BJ (cell line): Measurements from ENCODE around the gene CYB5A. TPM values are rescaled to one million over a fixed set of nuclear protein-coding genes. Genes with fewer than 3 reads are reported as not detected.
"Not testable (repeated sequence)": the region's sequence is repeated elsewhere in the genome, so short reads cannot be mapped to it uniquely, and the experiment has no call there.

Source experiments
- CTCF ChIA-PET: fragments of 350-600 bp; formaldehyde crosslinking; extraction: SDS; loops from one replicate; lab custom pipeline; 2021; ENCODE audit warnings: antibody characterized with exemption, inconsistent platforms; lab: Yijun Ruan, JAX
- POLR2A ChIA-PET: fragments of 300-600 bp; sonication (Branson Sonifier 250); formaldehyde crosslinking; extraction: SDS; loops from one replicate; lab custom pipeline; 2021; ENCODE audit warnings: antibody characterized with exemption; lab: Charles Lee
- DNase-seq: peaks from one replicate; pipeline ENCODE4 v3.0.0-alpha.2; 2011; ENCODE audit warnings: low read depth
- H3K27me3 ChIP-seq: 2 replicates; pipeline ENCODE4 v1.6.0; 2011; ENCODE audit warnings: low read length; ENCODE audit not compliant: control insufficient read depth, insufficient read depth
- H3K36me3 ChIP-seq: 2 replicates; pipeline ENCODE4 v1.5.1; 2011; ENCODE audit warnings: low read length; ENCODE audit not compliant: control insufficient read depth, insufficient read depth
- H3K4me3 ChIP-seq: 2 replicates; pipeline ENCODE4 v1.5.1; 2011; ENCODE audit warnings: low read depth, mild to moderate bottlenecking, control low read depth, low read length
- CTCF ChIP-seq: IDR thresholded peaks from 2 replicates; pipeline ENCODE4 v1.5.1; 2011; ENCODE audit warnings: low read depth, mild to moderate bottlenecking, control low read depth, inconsistent platforms, low read length, moderate library complexity; ENCODE audit not compliant: insufficient read depth
- polyA plus RNA-seq: library from polyadenylated mRNA; depleted of rRNA; stranded (reverse); fragments of >200 nt; gene quantifications from 2 replicates; pipeline ENCODE4 v1.2.3, GENCODE V29; 2011

Gene CYB5A
- polyA plus RNA-seq, 1 experiment = 66.0 TPM

- no peak for TF ChIP-seq CTCF
- no peak overlapping the region for H3K4me3 ChIP-seq
- DNase-seq = no peak
- no peaks in the 10 kb centered on the region for H3K27me3 ChIP-seq
- ChIA-PET POLR2A (no interaction called here), CTCF (interaction anchor here (0.7 to 1.9 kb wide), 5 partner anchors 24 to 218 kb away, joined by 3 to 6 read pairs (median 4); no protein-coding TSS in a partner anchor)
- H3K36me3 ChIP-seq = no peaks in the 10 kb centered on the region
Measured at GRCh38 chr18:74334242-74334893, 42.6 kb upstream of the CYB5A start.

GRCh38 chr18:74333091-74333490, 41.3 kb upstream of the CYB5A start:
- no peak for DNase-seq
- H3K27me3 ChIP-seq = no peaks in the 10 kb centered on the region
- no peak for TF ChIP-seq CTCF
- H3K36me3 ChIP-seq = no peaks in the 10 kb centered on the region
- CTCF ChIA-PET = interaction anchor here (1.5 to 1.9 kb wide), 2 partner anchors 23 to 136 kb away, joined by 3 to 6 read pairs; no protein-coding TSS in a partner anchor
- POLR2A ChIA-PET = no interaction called here
- H3K4me3 ChIP-seq = no peak overlapping the region

DNA sequence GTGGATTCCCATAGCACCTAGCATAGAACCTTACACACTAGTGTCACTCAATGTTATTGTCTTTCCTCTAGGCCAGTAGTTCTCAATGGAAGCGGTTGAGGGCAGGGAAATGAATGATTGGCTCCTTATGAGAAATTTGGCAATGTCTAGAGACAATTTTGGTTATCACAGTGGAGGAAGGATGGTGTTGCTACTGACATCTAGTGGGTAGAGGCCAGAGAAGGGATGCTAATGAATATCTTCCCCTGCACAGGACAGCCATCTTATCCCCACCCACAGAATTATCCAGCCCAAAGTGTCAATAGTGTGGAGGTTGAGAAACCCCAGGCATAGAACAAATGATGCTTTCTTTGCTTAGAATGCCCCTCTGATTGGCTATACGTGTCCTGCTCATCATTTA, 39.6 kb upstream of the CYB5A start:
- CTCF ChIA-PET = interaction anchor here (0.6 to 1.1 kb wide), 2 partner anchors 9 to 142 kb away, joined by 3 to 4 read pairs; no protein-coding TSS in a partner anchor
- DNase-seq = peak; percentile 5
- no peak overlapping the region for H3K4me3 ChIP-seq

GRCh38 chr18:74329688-74330205, 38.0 kb upstream of the CYB5A start:
- no peaks in the 10 kb centered on the region for H3K27me3 ChIP-seq
- H3K4me3 ChIP-seq = no peak overlapping the region
- TF ChIP-seq CTCF = no peak
- DNase-seq = no peak
- POLR2A ChIA-PET = no interaction called here
- H3K36me3 ChIP-seq = no peaks in the 10 kb centered on the region
- CTCF ChIA-PET = interaction anchor here (0.7 to 1.2 kb wide), 4 partner anchors 12 to 922 kb away, joined by 3 to 4 read pairs (median 3); no protein-coding TSS in a partner anchor

More for the DNA sequence above, 39.6 kb upstream of the CYB5A start:
- POLR2A ChIA-PET = no interaction called here
- peak; percentile 69 for TF ChIP-seq CTCF
- Histone ChIP-seq H3K36me3 (no peaks in the 10 kb centered on the region), H3K27me3 (no peaks in the 10 kb centered on the region)

GRCh38 chr18:74328206-74328605, 36.4 kb upstream of the CYB5A start:
- TF ChIP-seq CTCF = no peak
- DNase-seq = peak; percentile 14
- Histone ChIP-seq H3K36me3 (no peaks in the 10 kb centered on the region), H3K27me3 (0 out of 2 replicates have a peak, but pooled peaks cover 1% of the 10 kb centered on the region), H3K4me3 (no peak overlapping the region)
- POLR2A ChIA-PET = no interaction called here
- CTCF ChIA-PET = no interaction called here

GRCh38 chr18:74326791-74327190, 35.0 kb upstream of the CYB5A start:
- H3K27me3 ChIP-seq, CTCF ChIA-PET, POLR2A ChIA-PET, DNase-seq, H3K4me3 ChIP-seq, H3K36me3 ChIP-seq: not testable (repeated sequence)
